Prostate gland (tissue), 2 donors: Measurements from ENCODE around the gene DLG2.

Experiments used
- POLR2A ChIP-seq: fragments of 450-650 bp; IDR thresholded peaks from one replicate; pipeline ENCODE4 v1.6.1; 2016; ENCODE audit warnings: antibody characterized with exemption, mild to moderate bottlenecking
- POLR2AphosphoS5 ChIP-seq: sonication (generic); formaldehyde crosslinking; IDR thresholded peaks from one replicate; pipeline ENCODE4 v1.6.1; 2017; ENCODE audit warnings: antibody characterized with exemption
- TF ChIP-seq, protein P1 (sequence below), 4 experiments: fragments of 200-600 bp in 2 of 4; fragments of 450-650 bp in 2 of 4; sonication (generic) in 2 of 4; IDR thresholded peaks; 1 replicate in 3 of 4; 2 replicates in 1 of 4; pipeline ENCODE4 v1.5.1; 2016 to 2019; ENCODE audit warnings: antibody characterized with exemption in 4 of 4, mild to moderate bottlenecking in 2 of 4, moderate library complexity in 2 of 4

DNA sequence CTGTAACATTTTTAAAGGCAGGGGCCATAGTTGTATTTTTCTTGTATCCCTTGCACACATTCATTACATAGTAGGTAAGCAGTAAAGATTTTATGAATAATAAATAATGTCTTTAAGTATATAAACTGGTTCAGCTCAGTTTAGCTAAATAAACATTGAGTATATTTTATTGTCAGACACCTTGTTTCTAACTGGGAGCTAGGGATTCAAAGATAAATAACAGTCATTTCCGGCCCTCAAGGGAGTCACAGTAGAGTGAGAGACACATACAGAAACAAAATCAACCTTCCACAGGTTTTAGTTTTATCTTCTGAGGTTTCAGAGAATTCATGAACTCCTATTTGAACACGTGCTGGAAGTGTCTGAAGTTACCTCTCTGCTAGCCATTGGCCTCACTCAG lies 760.2 kb downstream of the DLG2 start:
- TF ChIP-seq, protein P1, sequence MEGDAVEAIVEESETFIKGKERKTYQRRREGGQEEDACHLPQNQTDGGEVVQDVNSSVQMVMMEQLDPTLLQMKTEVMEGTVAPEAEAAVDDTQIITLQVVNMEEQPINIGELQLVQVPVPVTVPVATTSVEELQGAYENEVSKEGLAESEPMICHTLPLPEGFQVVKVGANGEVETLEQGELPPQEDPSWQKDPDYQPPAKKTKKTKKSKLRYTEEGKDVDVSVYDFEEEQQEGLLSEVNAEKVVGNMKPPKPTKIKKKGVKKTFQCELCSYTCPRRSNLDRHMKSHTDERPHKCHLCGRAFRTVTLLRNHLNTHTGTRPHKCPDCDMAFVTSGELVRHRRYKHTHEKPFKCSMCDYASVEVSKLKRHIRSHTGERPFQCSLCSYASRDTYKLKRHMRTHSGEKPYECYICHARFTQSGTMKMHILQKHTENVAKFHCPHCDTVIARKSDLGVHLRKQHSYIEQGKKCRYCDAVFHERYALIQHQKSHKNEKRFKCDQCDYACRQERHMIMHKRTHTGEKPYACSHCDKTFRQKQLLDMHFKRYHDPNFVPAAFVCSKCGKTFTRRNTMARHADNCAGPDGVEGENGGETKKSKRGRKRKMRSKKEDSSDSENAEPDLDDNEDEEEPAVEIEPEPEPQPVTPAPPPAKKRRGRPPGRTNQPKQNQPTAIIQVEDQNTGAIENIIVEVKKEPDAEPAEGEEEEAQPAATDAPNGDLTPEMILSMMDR (IDR thresholded peaks at IDR 0.05): no peak
- no peak for TF ChIP-seq POLR2A
- TF ChIP-seq POLR2AphosphoS5: peak; percentile 58
